ENCODE data around the gene CXCL8.

DNA sequence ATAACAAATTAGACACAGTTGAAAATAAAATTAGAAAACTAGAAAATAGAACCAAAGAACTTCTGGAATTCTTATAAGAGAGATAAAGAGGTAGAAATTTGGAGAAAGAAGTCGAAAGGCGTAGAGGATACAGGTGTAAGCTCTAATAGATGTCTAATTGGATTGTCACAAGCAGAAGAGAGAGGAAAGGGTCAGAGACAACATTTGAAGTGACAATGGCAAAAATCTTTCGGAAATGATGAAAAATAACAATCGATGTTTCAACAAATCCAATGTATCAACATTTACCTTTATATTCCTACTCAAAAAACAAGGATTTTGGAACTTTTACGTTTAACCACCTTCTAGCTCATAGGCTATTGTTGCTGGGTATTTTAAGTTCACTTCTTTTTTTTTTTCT lies 3.8 kb downstream of the CXCL8 start:
- TF ChIP-seq CTCF (IDR thresholded peaks at IDR 0.05): no peak
- no peak for TF ChIP-seq JUN (IDR thresholded peaks at IDR 0.05)
- no peak for TF ChIP-seq POLR2A (IDR thresholded peaks at IDR 0.05; ENCODE audit: low read length)
- no peak for TF ChIP-seq RNF2 (IDR thresholded peaks at IDR 0.05; ENCODE audit: borderline replicate concordance, low read depth)
- TF ChIP-seq, protein P1, sequence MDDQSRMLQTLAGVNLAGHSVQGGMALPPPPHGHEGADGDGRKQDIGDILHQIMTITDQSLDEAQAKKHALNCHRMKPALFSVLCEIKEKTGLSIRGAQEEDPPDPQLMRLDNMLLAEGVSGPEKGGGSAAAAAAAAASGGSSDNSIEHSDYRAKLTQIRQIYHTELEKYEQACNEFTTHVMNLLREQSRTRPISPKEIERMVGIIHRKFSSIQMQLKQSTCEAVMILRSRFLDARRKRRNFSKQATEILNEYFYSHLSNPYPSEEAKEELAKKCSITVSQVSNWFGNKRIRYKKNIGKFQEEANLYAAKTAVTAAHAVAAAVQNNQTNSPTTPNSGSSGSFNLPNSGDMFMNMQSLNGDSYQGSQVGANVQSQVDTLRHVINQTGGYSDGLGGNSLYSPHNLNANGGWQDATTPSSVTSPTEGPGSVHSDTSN (IDR thresholded peaks at IDR 0.05): no peak
- TF ChIP-seq ZSCAN20 (CRISPR knock-in tag; IDR thresholded peaks at IDR 0.05): peak; percentile 81; the same call in 1 of the 2 replicates
- no peak for TF ChIP-seq RAD21 (conservative IDR thresholded peaks at IDR 0.05 in 1 of 2, IDR thresholded peaks at IDR 0.05 in 1 of 2)
- TF ChIP-seq, protein P2, sequence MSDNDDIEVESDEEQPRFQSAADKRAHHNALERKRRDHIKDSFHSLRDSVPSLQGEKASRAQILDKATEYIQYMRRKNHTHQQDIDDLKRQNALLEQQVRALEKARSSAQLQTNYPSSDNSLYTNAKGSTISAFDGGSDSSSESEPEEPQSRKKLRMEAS (IDR thresholded peaks at IDR 0.05): no peak
- TF ChIP-seq ESRRA (IDR thresholded peaks at IDR 0.05; ENCODE audit: borderline replicate concordance, low read length): no peak
- no peak for TF ChIP-seq ZFP36 (IDR thresholded peaks at IDR 0.05; ENCODE audit: borderline replicate concordance, partially characterized antibody)
- TF ChIP-seq NR3C1 (IDR thresholded peaks at IDR 0.05): no peak
- no peak for TF ChIP-seq EHMT2 (IDR thresholded peaks at IDR 0.05; ENCODE audit: low read depth)
- TF ChIP-seq HDAC2 (IDR thresholded peaks at IDR 0.05): no peak
- no peak for TF ChIP-seq CEBPB (IDR thresholded peaks at IDR 0.05)

Measured in A549 (cell line).